Kidney (tissue), 14 donors: Measurements from ENCODE around the gene FCHSD1. TPM values are rescaled to one million over a fixed set of nuclear protein-coding genes. Genes with fewer than 3 reads are reported as not detected.

Source experiments
- DNase-seq, 5 donors: peaks; one replicate each; pipeline ENCODE4 v3.0.0-alpha.2; 2013 to 2020
- FAIRE-seq: peaks from 2 replicates; lab custom pipeline; 2012; peaks lifted over from hg19 to GRCh38; lab: Jason Lieb, UNC
- H3K27ac ChIP-seq, 2 donors: one replicate each; pipeline ENCODE4 v1.7.0; 2013; ENCODE audit warnings: low read depth in 2 of 2, low read length in 2 of 2, inconsistent platforms in 1 of 2
- H3K27me3 ChIP-seq: one replicate; pipeline ENCODE4 v1.7.1; 2013; ENCODE audit warnings: low read length, inconsistent platforms; ENCODE audit not compliant: control insufficient read depth, insufficient read depth
- H3K36me3 ChIP-seq, 3 donors: one replicate each; pipeline versions ENCODE4 v1.7.0 to v1.7.1; 2013; ENCODE audit warnings: low read length in 3 of 3, control low read depth in 1 of 3, inconsistent platforms in 1 of 3; ENCODE audit not compliant: insufficient read depth in 3 of 3, control insufficient read depth in 2 of 3
- H3K4me1 ChIP-seq, 3 donors: one replicate each; pipeline versions ENCODE4 v1.7.0 to v1.7.1; 2013; ENCODE audit warnings: low read length in 3 of 3, inconsistent platforms in 1 of 3, low read depth in 1 of 3; ENCODE audit not compliant: control insufficient read depth in 2 of 3, insufficient read depth in 2 of 3
- H3K4me3 ChIP-seq, 3 donors: one replicate each; pipeline versions ENCODE4 v1.7.0 to v1.8.1; 2013; ENCODE audit warnings: low read length in 3 of 3, control low read depth in 1 of 3, inconsistent platforms in 1 of 3
- H3K9ac ChIP-seq, 3 donors: one replicate each; pipeline versions ENCODE4 v1.7.0 to v1.7.1; 2013; ENCODE audit warnings: low read length in 3 of 3, control low read depth in 1 of 3, inconsistent platforms in 1 of 3
- H3K9me3 ChIP-seq, 3 donors: one replicate each; pipeline versions ENCODE4 v1.7.0 to v1.7.1; 2013; ENCODE audit warnings: low read length in 3 of 3, control low read depth in 1 of 3, inconsistent platforms in 1 of 3; ENCODE audit not compliant: control insufficient read depth in 2 of 3, insufficient read depth in 1 of 3
- intact Hi-C: fragments of 100-400 bp; cut with DNase I; formaldehyde crosslinking; loops from one replicate; pipeline ENCODE4 v1.11.1; 2022
- polyA plus RNA-seq: library from polyadenylated mRNA; stranded (reverse); fragments of 350-450 nt; fragmentation: Illumina TruSeq; extraction: RNeasy Lipid Tissue Mini Kit (QIAGEN cat#74804); gene quantifications from one replicate; pipeline ENCODE4 v1.2.3, GENCODE V29; 2014; ENCODE audit warnings: low read depth, low replicate concordance; ENCODE audit not compliant: insufficient read depth
- total RNA-seq: library from RNA; stranded (reverse); fragmentation: NEBNext Ultra II Directional; extraction: Animal tissue kit (Norgen Biotek cat#: 25700); gene quantifications from one replicate; pipeline ENCODE4 v1.2.1, GENCODE V29; 2021
- TF ChIP-seq, protein P1 (sequence below): IDR thresholded peaks from 3 replicates; pipeline ENCODE4 v1.5.1; 2012; ENCODE audit warnings: mild to moderate bottlenecking, moderate library complexity, borderline replicate concordance; ENCODE audit not compliant: insufficient read depth; ENCODE audit errors: extremely low read depth
- donor health status: control.
- donor health status: control.
- donor health status: control.
- donor health status: control.
- donor health status: control.
- donor health status: DM: yes; HTN: yes; CAD: no.
- donor health status: Normal renal cell carcinoma (clear cell type).

The FCHSD1 gene
- total and polyA plus RNA-seq, 2 donors from 2014 or later: 6.4 to 20.3 TPM

GRCh38 chr5:141656396-141656795 is 5.2 kb upstream of the FCHSD1 start:
- Histone ChIP-seq H3K36me3 (peaks cover 0 to 3% (median 2%) of the 10 kb centered on the region in 3 donors), H3K9ac (no peak overlapping the region), H3K9me3 (no peaks in the 10 kb centered on the region), H3K4me1 (peaks cover 0 to 2% (median 0%) of the 10 kb centered on the region in 3 donors), H3K27me3 (no peaks in the 10 kb centered on the region), H3K27ac (no peak overlapping the region), H3K4me3 (no peak overlapping the region)
- no peak for DNase-seq
- FAIRE-seq: no peak
- TF ChIP-seq, protein P1, sequence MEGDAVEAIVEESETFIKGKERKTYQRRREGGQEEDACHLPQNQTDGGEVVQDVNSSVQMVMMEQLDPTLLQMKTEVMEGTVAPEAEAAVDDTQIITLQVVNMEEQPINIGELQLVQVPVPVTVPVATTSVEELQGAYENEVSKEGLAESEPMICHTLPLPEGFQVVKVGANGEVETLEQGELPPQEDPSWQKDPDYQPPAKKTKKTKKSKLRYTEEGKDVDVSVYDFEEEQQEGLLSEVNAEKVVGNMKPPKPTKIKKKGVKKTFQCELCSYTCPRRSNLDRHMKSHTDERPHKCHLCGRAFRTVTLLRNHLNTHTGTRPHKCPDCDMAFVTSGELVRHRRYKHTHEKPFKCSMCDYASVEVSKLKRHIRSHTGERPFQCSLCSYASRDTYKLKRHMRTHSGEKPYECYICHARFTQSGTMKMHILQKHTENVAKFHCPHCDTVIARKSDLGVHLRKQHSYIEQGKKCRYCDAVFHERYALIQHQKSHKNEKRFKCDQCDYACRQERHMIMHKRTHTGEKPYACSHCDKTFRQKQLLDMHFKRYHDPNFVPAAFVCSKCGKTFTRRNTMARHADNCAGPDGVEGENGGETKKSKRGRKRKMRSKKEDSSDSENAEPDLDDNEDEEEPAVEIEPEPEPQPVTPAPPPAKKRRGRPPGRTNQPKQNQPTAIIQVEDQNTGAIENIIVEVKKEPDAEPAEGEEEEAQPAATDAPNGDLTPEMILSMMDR: no peak
- intact Hi-C loops: no loop called here

DNA sequence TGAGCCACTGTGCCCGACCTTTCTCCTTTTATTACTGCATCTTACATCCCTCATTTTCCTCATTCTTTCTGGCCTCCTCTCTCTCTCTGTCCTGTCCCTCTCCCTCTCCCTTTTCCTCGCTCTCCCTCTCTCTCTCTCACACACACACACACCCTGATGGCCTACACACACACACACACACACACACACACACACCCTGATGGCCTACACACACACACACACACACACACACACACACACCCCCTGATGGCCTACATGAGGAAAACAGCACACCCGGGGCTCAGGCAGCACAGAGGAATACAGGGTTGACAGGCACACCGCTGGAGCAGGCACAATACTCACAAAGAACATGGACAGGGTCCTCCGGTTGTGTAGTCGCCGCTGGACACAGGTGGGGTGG is 3.8 kb upstream of the FCHSD1 start:
- no peak overlapping the region for H3K9ac ChIP-seq
- H3K27ac ChIP-seq: no peak overlapping the region
- H3K27me3 ChIP-seq: no peaks in the 10 kb centered on the region
- intact Hi-C loops: no loop called here
- peaks cover 0 to 3% (median 0%) of the 10 kb centered on the region in 3 donors for H3K36me3 ChIP-seq
- H3K4me3 ChIP-seq: no peak overlapping the region
- H3K9me3 ChIP-seq: no peaks in the 10 kb centered on the region
- TF ChIP-seq, protein P1: no peak
- H3K4me1 ChIP-seq: peaks cover 0 to 4% (median 0%) of the 10 kb centered on the region in 3 donors
- FAIRE-seq (no peak), DNase-seq (no peak)

- TF ChIP-seq, protein P1: no peak
- Histone ChIP-seq H3K27ac (no peak overlapping the region), H3K27me3 (no peaks in the 10 kb centered on the region), H3K9ac (no peak overlapping the region), H3K4me1 (peaks cover 0 to 4% (median 0%) of the 10 kb centered on the region in 3 donors), H3K36me3 (peaks cover 0 to 3% (median 0%) of the 10 kb centered on the region in 3 donors), H3K4me3 (no peak overlapping the region), H3K9me3 (no peaks in the 10 kb centered on the region)
- FAIRE-seq: no peak
- intact Hi-C loops: no loop called here
- no peak for DNase-seq
Measured at GRCh38 chr5:141654298-141654697, 3.1 kb upstream of the FCHSD1 start.

DNA sequence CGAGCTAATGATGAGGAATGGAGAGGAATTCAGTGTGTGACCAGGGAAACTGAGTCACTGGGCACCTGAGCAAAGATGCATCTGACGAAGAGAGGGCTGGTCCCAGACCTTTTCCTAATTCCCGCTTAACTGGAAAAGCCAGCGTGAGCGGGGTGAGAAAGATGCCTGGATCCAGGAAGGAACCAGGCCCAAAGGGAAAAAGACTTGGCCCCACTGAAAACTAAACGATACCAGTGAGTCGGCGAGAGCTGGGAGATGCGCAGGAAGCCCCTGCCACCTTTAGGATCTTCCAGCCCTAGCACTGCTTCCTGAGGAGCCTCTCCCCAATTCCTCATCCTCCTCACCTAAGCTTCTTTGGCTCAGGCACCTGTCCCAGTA is 499 bp upstream of the FCHSD1 start:
- H3K4me1 ChIP-seq: peaks cover 0 to 4% (median 0%) of the 10 kb centered on the region in 3 donors
- TF ChIP-seq, protein P1: no peak
- no peak overlapping the region for H3K27ac ChIP-seq
- intact Hi-C loops: no loop called here
- FAIRE-seq (no peak), DNase-seq (peak in 2 of 5 donors; percentile 14 to 16)
- no peaks in the 10 kb centered on the region for H3K36me3 ChIP-seq
- peak overlapping the region; percentile 39 to 69 (median 58) for H3K4me3 ChIP-seq
- H3K9me3 ChIP-seq: no peaks in the 10 kb centered on the region
- H3K9ac ChIP-seq: peak overlapping the region in 1 of 3 donors; percentile 61
- no peaks in the 10 kb centered on the region for H3K27me3 ChIP-seq
